HCT116 (cell line): Measurements from ENCODE around the gene PDE4B. TPM values are rescaled to one million over a fixed set of nuclear protein-coding genes. Genes with fewer than 3 reads are reported as not detected.
"Not testable (repeated sequence)": the region's sequence is repeated elsewhere in the genome, so short reads cannot be mapped to it uniquely, and the experiment has no call there.

Experiments
- ATAC-seq: fragments of 200-7000 bp; cut with Tn5 transposase; 2 replicates; pipeline ENCODE4 v1.9.1; 2020; ENCODE audit warnings: mild to moderate bottlenecking, moderate library complexity
- BruUV-seq: library from RNA; stranded (reverse); fragments of 400-500 nt; replicated peaks from 2 replicates; lab custom pipeline; 2021; lab: Mats Ljungman, UMichigan
- CTCF ChIA-PET: fragments of 300-600 bp; sonication (Branson Sonifier 250); formaldehyde crosslinking; loops from one replicate; lab custom pipeline; 2021; ENCODE audit warnings: antibody characterized with exemption; lab: Charles Lee
- POLR2A ChIA-PET: fragments of 300-600, 350-600 bp; sonication (Branson Sonifier 250); formaldehyde crosslinking; loops from one replicate; lab custom pipeline; 2021; ENCODE audit warnings: antibody characterized with exemption; lab: Charles Lee
- RAD21 ChIA-PET, 2 experiments: fragments of 300-600 bp; sonication (Branson Sonifier 250); formaldehyde crosslinking; loops; one replicate each; lab custom pipeline; 2023; ENCODE audit warnings: low total read pairs in 2 of 2; ENCODE audit not compliant: uncharacterized antibody in 2 of 2, unreplicated experiment in 2 of 2, low non-redundant PET in 1 of 2; lab: Charles Lee
- DNase-seq: peaks from one replicate; pipeline ENCODE4 v3.0.0-alpha.2; 2010; ENCODE audit warnings: low read depth, low spot score
- H2AFZ ChIP-seq: fragments of 200-600 bp; shearing (Covaris generic), sonication (generic); 2 replicates; pipeline ENCODE4 v1.6.1; 2017; ENCODE audit warnings: low read depth, mixed run types, mixed read lengths, antibody characterized with exemption, low read length; ENCODE audit not compliant: poor library complexity, severe bottlenecking
- H3K27ac ChIP-seq: 2 replicates; pipeline ENCODE4 v1.5.1; 2012; ENCODE audit warnings: low read depth, low read length
- H3K27me3 ChIP-seq: fragments of 200-600 bp; sonication (generic); 2 replicates; pipeline ENCODE4 v1.6.1; 2016; ENCODE audit warnings: mixed run types, low read length, mixed read lengths; ENCODE audit not compliant: insufficient read depth
- H3K36me3 ChIP-seq, 2 experiments: fragments of 200-500 bp in 1 of 2; fragments of 200-600 bp in 1 of 2; sonication (Bioruptor generic) in 1 of 2; sonication (generic) in 1 of 2; 2 replicates each; pipeline versions ENCODE4 v1.5.1 to v1.6.1; 2014 to 2016; ENCODE audit warnings: low read length in 2 of 2, inconsistent platforms in 1 of 2, mixed read lengths in 1 of 2, mixed run types in 1 of 2; ENCODE audit not compliant: insufficient read depth in 2 of 2, control insufficient read depth in 1 of 2
- H3K4me1 ChIP-seq, 2 experiments: fragments of 200-600 bp in 1 of 2; sonication (generic) in 1 of 2; 2 replicates each; pipeline versions ENCODE4 v1.5.1 to v1.6.1; 2012 to 2017; ENCODE audit warnings: low read length in 2 of 2, inconsistent platforms in 1 of 2, mild to moderate bottlenecking in 1 of 2, mixed read lengths in 1 of 2, mixed run types in 1 of 2, moderate library complexity in 1 of 2; ENCODE audit not compliant: insufficient read depth in 2 of 2, control insufficient read depth in 1 of 2
- H3K4me2 ChIP-seq: fragments of 200-600 bp; sonication (generic); 2 replicates; pipeline ENCODE4 v1.6.1; 2017; ENCODE audit warnings: mixed run types, low read length, mixed read lengths
- H3K4me3 ChIP-seq, 2 experiments: fragments of 200-600 bp in 1 of 2; sonication (generic) in 1 of 2; replicated peaks in 1 of 2; 2 replicates each; pipeline ENCODE4 v1.5.1; 2011 to 2016; ENCODE audit warnings: low read length in 2 of 2, control low read depth in 1 of 2, low read depth in 1 of 2, mild to moderate bottlenecking in 1 of 2, mixed read lengths in 1 of 2, mixed run types in 1 of 2
- H3K79me2 ChIP-seq: fragments of 200-600 bp; sonication (generic); 2 replicates; pipeline ENCODE4 v1.6.1; 2017; ENCODE audit warnings: mild to moderate bottlenecking, mixed run types, low read length, moderate library complexity, mixed read lengths; ENCODE audit not compliant: insufficient read depth
- H3K9ac ChIP-seq: fragments of 200-600 bp; sonication (generic); 2 replicates; pipeline ENCODE4 v1.6.1; 2016; ENCODE audit warnings: low read length, mixed read lengths
- H3K9me2 ChIP-seq: fragments of 200-600 bp; sonication (generic), shearing (Covaris generic); 2 replicates; pipeline ENCODE4 v1.6.1; 2017; ENCODE audit warnings: mixed run types, mild to moderate bottlenecking, moderate library complexity; ENCODE audit not compliant: insufficient read depth
- H3K9me3 ChIP-seq, 2 experiments: fragments of 200-500 bp in 1 of 2; fragments of 200-600 bp in 1 of 2; sonication (Bioruptor generic) in 1 of 2; sonication (generic) in 1 of 2; 2 replicates each; pipeline ENCODE4 v1.6.1; 2014 to 2017; ENCODE audit warnings: low read length in 2 of 2, mixed read lengths in 2 of 2, inconsistent platforms in 1 of 2, low read depth in 1 of 2, mild to moderate bottlenecking in 1 of 2, mixed run types in 1 of 2, moderate library complexity in 1 of 2; ENCODE audit not compliant: control insufficient read depth in 1 of 2, insufficient read depth in 1 of 2
- H4K20me1 ChIP-seq: fragments of 200-600 bp; sonication (generic), shearing (Covaris generic); 2 replicates; pipeline ENCODE4 v1.6.1; 2017; ENCODE audit warnings: mixed run types, mild to moderate bottlenecking, moderate library complexity; ENCODE audit not compliant: insufficient read depth
- CEBPB ChIP-seq: IDR thresholded peaks from 2 replicates; pipeline ENCODE4 v1.6.1; 2012; ENCODE audit warnings: low read depth
- EZH2 ChIP-seq: fragments of 200-600 bp; sonication (generic); IDR thresholded peaks from 2 replicates; pipeline ENCODE4 v1.6.1; 2017; ENCODE audit warnings: antibody characterized with exemption, mixed run types
- EZH2phosphoT487 ChIP-seq: fragments of 200-600 bp; IDR thresholded peaks from 2 replicates; pipeline ENCODE4 v1.6.1; 2018; ENCODE audit warnings: antibody characterized with exemption, borderline replicate concordance
- FOSL1 ChIP-seq: IDR thresholded peaks from 2 replicates; pipeline ENCODE4 v1.6.1; 2012; ENCODE audit warnings: low read depth
- JUND ChIP-seq: IDR thresholded peaks from 2 replicates; pipeline ENCODE4 v1.6.1; 2012
- POLR2A ChIP-seq: IDR thresholded peaks from 2 replicates; pipeline ENCODE4 v1.7.0; 2011; ENCODE audit warnings: borderline replicate concordance; ENCODE audit not compliant: insufficient read depth, insufficient read length; ENCODE audit errors: extremely low read depth
- YY1 ChIP-seq: IDR thresholded peaks from 2 replicates; pipeline ENCODE4 v1.6.1; 2011; ENCODE audit warnings: low read length, low read depth, moderate library complexity, mild to moderate bottlenecking; ENCODE audit not compliant: insufficient replicate concordance; ENCODE audit errors: extremely low read depth
- ZNF274 ChIP-seq: fragments of 200-500 bp; sonication (Bioruptor generic); IDR thresholded peaks from 2 replicates; pipeline ENCODE4 v1.6.1; 2014; ENCODE audit warnings: mild to moderate bottlenecking, low read depth, low read length, inconsistent platforms
- intact Hi-C: fragments of 100-400 bp; cut with micrococcal nuclease; formaldehyde crosslinking; loops from 2 replicates; pipeline ENCODE4 v1.10.0; 2022
- total RNA-seq: library from RNA; stranded (reverse); gene quantifications from one replicate; pipeline ENCODE4 v1.2.1, GENCODE V29; 2021; ENCODE audit not compliant: unreplicated experiment
- TF ChIP-seq, protein P1 (sequence below), 3 experiments: fragments of 200-600 bp in 1 of 3; sonication (generic) in 1 of 3; IDR thresholded peaks in 2 of 3; conservative IDR thresholded peaks in 1 of 3; 2 replicates each; pipeline ENCODE4 v1.5.1; 2012 to 2017; ENCODE audit warnings: low read depth in 2 of 3, low read length in 2 of 3, antibody characterized with exemption in 1 of 3, borderline replicate concordance in 1 of 3, control low read depth in 1 of 3, mild to moderate bottlenecking in 1 of 3, mixed read lengths in 1 of 3, mixed run types in 1 of 3, moderate library complexity in 1 of 3; ENCODE audit not compliant: insufficient read depth in 1 of 3
- TF ChIP-seq, protein P2 (sequence below): IDR thresholded peaks from 2 replicates; pipeline ENCODE4 v1.6.1; 2012

Gene PDE4B
- total RNA-seq, 1 experiment from 2014 or later: 76.9 TPM

DNA sequence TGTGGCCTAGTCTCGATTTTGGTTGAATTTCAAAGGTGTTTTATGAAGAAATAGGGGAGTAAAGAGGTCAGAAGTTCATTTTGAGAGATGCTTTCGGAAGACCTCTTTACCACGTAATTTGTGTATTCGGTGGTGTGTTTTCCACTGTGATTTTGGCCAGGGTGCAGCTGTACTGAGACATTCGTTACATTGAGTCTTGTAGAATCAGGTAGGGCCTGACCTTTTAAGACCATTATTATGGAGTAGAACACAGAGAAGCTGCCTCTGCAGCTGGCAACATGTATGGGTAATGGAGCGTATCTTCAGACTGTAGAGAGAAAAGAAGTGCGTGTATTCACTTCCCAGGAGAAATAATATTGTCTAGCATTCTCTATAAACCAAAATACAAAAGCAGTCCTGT lies 326.5 kb downstream of the PDE4B start (continued):
- TF ChIP-seq ZNF274: no peak
- TF ChIP-seq, protein P1, sequence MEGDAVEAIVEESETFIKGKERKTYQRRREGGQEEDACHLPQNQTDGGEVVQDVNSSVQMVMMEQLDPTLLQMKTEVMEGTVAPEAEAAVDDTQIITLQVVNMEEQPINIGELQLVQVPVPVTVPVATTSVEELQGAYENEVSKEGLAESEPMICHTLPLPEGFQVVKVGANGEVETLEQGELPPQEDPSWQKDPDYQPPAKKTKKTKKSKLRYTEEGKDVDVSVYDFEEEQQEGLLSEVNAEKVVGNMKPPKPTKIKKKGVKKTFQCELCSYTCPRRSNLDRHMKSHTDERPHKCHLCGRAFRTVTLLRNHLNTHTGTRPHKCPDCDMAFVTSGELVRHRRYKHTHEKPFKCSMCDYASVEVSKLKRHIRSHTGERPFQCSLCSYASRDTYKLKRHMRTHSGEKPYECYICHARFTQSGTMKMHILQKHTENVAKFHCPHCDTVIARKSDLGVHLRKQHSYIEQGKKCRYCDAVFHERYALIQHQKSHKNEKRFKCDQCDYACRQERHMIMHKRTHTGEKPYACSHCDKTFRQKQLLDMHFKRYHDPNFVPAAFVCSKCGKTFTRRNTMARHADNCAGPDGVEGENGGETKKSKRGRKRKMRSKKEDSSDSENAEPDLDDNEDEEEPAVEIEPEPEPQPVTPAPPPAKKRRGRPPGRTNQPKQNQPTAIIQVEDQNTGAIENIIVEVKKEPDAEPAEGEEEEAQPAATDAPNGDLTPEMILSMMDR (IDR thresholded peaks at IDR 0.05 in 2 of 3, conservative IDR thresholded peaks at IDR 0.05 in 1 of 3; ENCODE audit: borderline replicate concordance in 1 of 3, insufficient read depth in 1 of 3, low read depth in 2 of 3, low read length in 2 of 3): no peak
- TF ChIP-seq EZH2phosphoT487: no peak
- no peak for TF ChIP-seq EZH2
- TF ChIP-seq, protein P2, sequence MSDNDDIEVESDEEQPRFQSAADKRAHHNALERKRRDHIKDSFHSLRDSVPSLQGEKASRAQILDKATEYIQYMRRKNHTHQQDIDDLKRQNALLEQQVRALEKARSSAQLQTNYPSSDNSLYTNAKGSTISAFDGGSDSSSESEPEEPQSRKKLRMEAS: no peak
- no peak for TF ChIP-seq CEBPB
- no peak for TF ChIP-seq POLR2A
- TF ChIP-seq FOSL1: no peak
- TF ChIP-seq, all 23 proteins: peak for 0

DNA sequence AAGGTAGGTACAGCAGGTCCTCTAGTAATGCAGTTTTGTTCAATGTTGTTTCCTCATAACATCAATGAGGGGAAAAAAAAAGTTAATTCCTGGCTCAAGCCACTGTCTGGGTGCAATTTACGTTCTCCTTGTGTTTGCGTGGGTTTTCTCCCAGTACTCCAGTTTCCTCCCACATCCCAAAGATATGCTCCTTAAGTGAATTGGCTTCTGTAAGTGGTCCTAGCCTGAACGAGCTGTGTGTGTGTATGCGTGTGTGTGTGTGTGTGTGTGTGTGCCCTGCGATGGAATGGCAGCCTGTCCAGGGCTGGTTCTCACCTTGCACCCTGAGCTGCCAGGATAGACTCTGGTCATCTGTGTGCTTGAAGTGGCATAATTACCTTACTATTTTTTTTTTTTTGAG lies 332.0 kb downstream of the PDE4B start:
- Histone ChIP-seq H3K4me2 (no peak overlapping the region), H2AFZ (no peak overlapping the region), H3K27me3 (no peaks in the 10 kb centered on the region), H3K36me3 (no peaks in the 10 kb centered on the region), H3K4me1 (no peaks in the 10 kb centered on the region), H3K4me3 (no peak overlapping the region), H3K27ac (no peak overlapping the region), H3K9ac (no peak overlapping the region), H3K9me2 (no peaks in the 10 kb centered on the region), H4K20me1 (no peaks in the 10 kb centered on the region), H3K79me2 (no peaks in the 10 kb centered on the region), H3K9me3 (no peaks in the 10 kb centered on the region)
- ChIA-PET POLR2A (no interaction called here), CTCF (no interaction called here), RAD21 (no interaction called here)
- no TSS peak for BruUV-seq
- DNase-seq: no peak
- ATAC-seq: no peak
- intact Hi-C loops: no loop called here
- TF ChIP-seq FOSL1 (no peak), JUND (no peak), EZH2 (no peak), EZH2phosphoT487 (no peak), YY1 (no peak)
- TF ChIP-seq, all 23 proteins: peak for 0

DNA sequence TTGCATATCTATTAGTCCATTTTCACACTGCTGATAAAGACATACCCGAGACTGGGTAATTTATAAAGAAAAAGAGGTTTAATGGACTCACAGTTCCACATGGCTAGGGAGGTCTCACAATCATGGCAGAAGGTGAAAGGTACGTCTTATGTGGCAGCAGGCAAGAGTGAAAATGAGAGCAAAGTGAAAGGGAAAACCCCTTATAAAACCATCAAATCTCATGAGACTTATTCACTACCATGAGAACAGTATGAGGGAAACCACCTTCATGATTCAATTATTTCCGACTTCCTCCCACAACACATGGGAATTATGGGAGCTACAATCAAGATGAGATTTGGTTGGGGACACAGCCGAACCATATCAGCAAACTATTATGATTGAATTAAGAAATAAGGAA lies 335.9 kb downstream of the PDE4B start:
- H2AFZ ChIP-seq, H3K9me3 ChIP-seq, BruUV-seq, H3K9ac ChIP-seq, POLR2A ChIA-PET, H4K20me1 ChIP-seq, H3K4me3 ChIP-seq, intact Hi-C loops, H3K4me1 ChIP-seq, H3K27me3 ChIP-seq, H3K79me2 ChIP-seq, DNase-seq, H3K4me2 ChIP-seq, RAD21 ChIA-PET, H3K9me2 ChIP-seq, ATAC-seq, H3K27ac ChIP-seq, H3K36me3 ChIP-seq, CTCF ChIA-PET: not testable (repeated sequence)
